HEK293T (cell line): ENCODE results near the gene KIAA1191.

Experiments
- ARNT ChIP-seq: fragments of 450-650 bp; IDR thresholded peaks from 2 replicates; pipeline ENCODE4 v1.6.1; 2017; ENCODE audit warnings: mild to moderate bottlenecking
- BHLHE40 ChIP-seq: fragments of 450-650 bp; IDR thresholded peaks from 2 replicates; pipeline ENCODE4 v1.6.1; 2016; ENCODE audit warnings: mild to moderate bottlenecking, moderate library complexity, borderline replicate concordance
- CTBP1 ChIP-seq: fragments of 450-650 bp; IDR thresholded peaks from 2 replicates; pipeline ENCODE4 v1.6.1; 2016; ENCODE audit warnings: borderline replicate concordance
- ELF4 ChIP-seq: fragments of 450-650 bp; IDR thresholded peaks from 2 replicates; pipeline ENCODE4 v1.6.1; 2017; ENCODE audit warnings: antibody characterized with exemption
- FOXK2 ChIP-seq: fragments of 450-650 bp; IDR thresholded peaks from 2 replicates; pipeline ENCODE4 v1.6.1; 2016; ENCODE audit warnings: mild to moderate bottlenecking
- FOXM1 ChIP-seq: fragments of 450-650 bp; IDR thresholded peaks from 2 replicates; pipeline ENCODE4 v1.6.1; 2017; ENCODE audit warnings: mild to moderate bottlenecking, borderline replicate concordance
- HDGF ChIP-seq: fragments of 450-650 bp; IDR thresholded peaks from 2 replicates; pipeline ENCODE4 v1.6.1; 2017; ENCODE audit warnings: antibody characterized with exemption, borderline replicate concordance
- L3MBTL2 ChIP-seq: fragments of 450-650 bp; conservative IDR thresholded peaks from 2 replicates; pipeline ENCODE4 v1.6.1; 2016; ENCODE audit warnings: mild to moderate bottlenecking
- LEF1 ChIP-seq: fragments of 450-650 bp; IDR thresholded peaks from 2 replicates; pipeline ENCODE4 v1.6.1; 2017; ENCODE audit warnings: mild to moderate bottlenecking, borderline replicate concordance
- SP1 ChIP-seq: fragments of 450-650 bp; IDR thresholded peaks from 2 replicates; pipeline ENCODE4 v1.6.1; 2017
- SUZ12 ChIP-seq: fragments of 450-650 bp; IDR thresholded peaks from 2 replicates; pipeline ENCODE4 v1.6.1; 2016; ENCODE audit warnings: mild to moderate bottlenecking

- TF ChIP-seq FOXM1 (no peak), SUZ12 (no peak), BHLHE40 (no peak), LEF1 (no peak), ELF4 (no peak), ARNT (no peak), SP1 (no peak), L3MBTL2 (no peak), CTBP1 (no peak), HDGF (no peak), FOXK2 (no peak)
These were observed 40.0 kb upstream of the KIAA1191 start for GRCh38 chr5:176401281-176402205.
